ENCODE results near the gene DPT. TPM values are rescaled to one million over a fixed set of nuclear protein-coding genes. Genes with fewer than 3 reads are reported as not detected.

DPT gene
- total RNA-seq, 2 donors from 2014 or later: 4.7 to 15.4 TPM

DNA sequence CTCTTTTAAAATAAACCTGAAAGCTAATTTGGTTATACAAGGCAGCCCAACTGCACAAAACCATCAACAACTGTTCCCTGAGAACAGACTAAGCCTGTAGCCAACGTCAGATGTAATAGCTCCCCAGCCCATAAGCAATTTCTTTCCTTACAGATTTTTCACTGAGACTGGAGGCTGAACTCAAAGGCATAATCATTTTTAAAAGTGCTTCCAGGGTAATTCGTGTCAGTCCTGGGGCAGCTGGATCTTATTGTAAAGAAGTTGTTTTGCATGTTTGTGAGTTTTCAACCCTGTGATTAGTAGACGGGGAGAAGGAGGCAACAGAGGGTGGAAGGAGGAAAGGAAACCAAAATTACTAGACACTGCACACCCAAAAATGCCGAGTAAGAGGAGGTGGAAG, 3.2 kb downstream of the DPT start:
- intact Hi-C loops (cut with DNase I): no loop called here
- Histone ChIP-seq H3K4me3 (no peak overlapping the region), H3K4me1 (replicated peaks) (no peaks in the 10 kb centered on the region), H3K27ac (no peak overlapping the region), H3K9me3 (no peaks in the 10 kb centered on the region), H3K27me3 (replicated peaks; ENCODE audit: insufficient read depth) (no peaks in the 10 kb centered on the region), H3K36me3 (no peaks in the 10 kb centered on the region)
- no peak for DNase-seq (ENCODE audit: low spot score)
- TF ChIP-seq, protein P1, sequence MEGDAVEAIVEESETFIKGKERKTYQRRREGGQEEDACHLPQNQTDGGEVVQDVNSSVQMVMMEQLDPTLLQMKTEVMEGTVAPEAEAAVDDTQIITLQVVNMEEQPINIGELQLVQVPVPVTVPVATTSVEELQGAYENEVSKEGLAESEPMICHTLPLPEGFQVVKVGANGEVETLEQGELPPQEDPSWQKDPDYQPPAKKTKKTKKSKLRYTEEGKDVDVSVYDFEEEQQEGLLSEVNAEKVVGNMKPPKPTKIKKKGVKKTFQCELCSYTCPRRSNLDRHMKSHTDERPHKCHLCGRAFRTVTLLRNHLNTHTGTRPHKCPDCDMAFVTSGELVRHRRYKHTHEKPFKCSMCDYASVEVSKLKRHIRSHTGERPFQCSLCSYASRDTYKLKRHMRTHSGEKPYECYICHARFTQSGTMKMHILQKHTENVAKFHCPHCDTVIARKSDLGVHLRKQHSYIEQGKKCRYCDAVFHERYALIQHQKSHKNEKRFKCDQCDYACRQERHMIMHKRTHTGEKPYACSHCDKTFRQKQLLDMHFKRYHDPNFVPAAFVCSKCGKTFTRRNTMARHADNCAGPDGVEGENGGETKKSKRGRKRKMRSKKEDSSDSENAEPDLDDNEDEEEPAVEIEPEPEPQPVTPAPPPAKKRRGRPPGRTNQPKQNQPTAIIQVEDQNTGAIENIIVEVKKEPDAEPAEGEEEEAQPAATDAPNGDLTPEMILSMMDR (IDR thresholded peaks at IDR 0.05): no peak
- TF ChIP-seq POLR2A (IDR thresholded peaks at IDR 0.05) (no peak), POLR2AphosphoS5 (IDR thresholded peaks at IDR 0.05) (no peak)
- WGBS: 70% methylated on average over 4 of the region's 4 CpGs

DNA sequence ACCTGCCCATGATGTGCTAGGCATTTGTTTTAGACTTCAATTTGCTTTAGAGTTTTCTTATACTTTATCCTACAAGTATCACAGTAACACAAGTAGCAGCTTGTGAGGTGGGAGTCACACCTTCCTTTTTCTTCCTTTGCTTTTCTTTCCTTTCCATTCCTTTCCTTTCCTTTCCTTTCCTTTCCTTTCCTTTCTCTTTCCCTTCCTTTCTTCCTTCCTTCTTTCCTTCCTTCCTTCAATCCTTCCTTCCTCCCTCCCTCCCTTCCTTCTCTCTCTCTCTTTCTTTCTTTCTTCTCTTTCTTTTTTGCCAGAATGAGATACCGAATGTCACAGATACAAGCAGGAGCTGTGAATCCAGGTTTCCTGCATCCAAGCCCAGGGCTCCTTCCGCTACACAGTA, 3.9 kb downstream of the DPT start:
- H3K4me1 ChIP-seq (replicated peaks): no peaks in the 10 kb centered on the region
- H3K9me3 ChIP-seq: no peaks in the 10 kb centered on the region
- WGBS: 100% methylated on average over 2 of the region's 2 CpGs
- no peaks in the 10 kb centered on the region for H3K27me3 ChIP-seq (replicated peaks; ENCODE audit: insufficient read depth)
- H3K4me3 ChIP-seq: no peak overlapping the region
- no peaks in the 10 kb centered on the region for H3K36me3 ChIP-seq
- TF ChIP-seq, protein P1 (IDR thresholded peaks at IDR 0.05): no peak
- TF ChIP-seq POLR2A (IDR thresholded peaks at IDR 0.05) (no peak), POLR2AphosphoS5 (IDR thresholded peaks at IDR 0.05) (no peak)
- no peak for DNase-seq (ENCODE audit: low spot score)
- intact Hi-C loops (cut with DNase I): no loop called here
- H3K27ac ChIP-seq: no peak overlapping the region

DNA sequence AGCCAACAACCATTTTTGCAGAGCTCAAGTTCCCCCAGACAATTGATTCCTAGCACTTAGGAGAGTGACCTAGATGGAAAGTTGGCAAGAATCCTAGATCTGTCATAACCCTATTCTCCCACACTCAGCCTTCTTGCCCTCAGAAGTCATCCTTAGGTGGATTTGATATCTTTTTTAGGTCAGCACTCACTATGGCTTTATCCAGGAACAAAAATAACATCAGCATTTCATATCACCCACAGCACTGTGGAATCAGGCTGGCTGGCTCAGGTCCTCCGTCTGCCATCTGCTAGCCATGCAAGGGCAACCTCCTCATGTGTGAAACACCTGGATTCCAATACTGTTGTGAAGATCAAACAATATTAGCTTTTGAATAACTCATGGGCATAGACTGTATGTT, 6.0 kb downstream of the DPT start:
- H3K9me3 ChIP-seq: no peaks in the 10 kb centered on the region
- no peaks in the 10 kb centered on the region for H3K27me3 ChIP-seq (replicated peaks; ENCODE audit: insufficient read depth)
- no peaks in the 10 kb centered on the region for H3K36me3 ChIP-seq
- intact Hi-C loops (cut with DNase I): no loop called here
- DNase-seq (ENCODE audit: low spot score): no peak
- no peak overlapping the region for H3K4me3 ChIP-seq
- no peak for TF ChIP-seq POLR2A (IDR thresholded peaks at IDR 0.05)
- TF ChIP-seq, protein P1 (IDR thresholded peaks at IDR 0.05): no peak
- TF ChIP-seq POLR2AphosphoS5 (IDR thresholded peaks at IDR 0.05): no peak
- WGBS: 46% methylated on average over 1 of the region's 1 CpG
- no peak overlapping the region for H3K27ac ChIP-seq
- no peaks in the 10 kb centered on the region for H3K4me1 ChIP-seq (replicated peaks)

DNA sequence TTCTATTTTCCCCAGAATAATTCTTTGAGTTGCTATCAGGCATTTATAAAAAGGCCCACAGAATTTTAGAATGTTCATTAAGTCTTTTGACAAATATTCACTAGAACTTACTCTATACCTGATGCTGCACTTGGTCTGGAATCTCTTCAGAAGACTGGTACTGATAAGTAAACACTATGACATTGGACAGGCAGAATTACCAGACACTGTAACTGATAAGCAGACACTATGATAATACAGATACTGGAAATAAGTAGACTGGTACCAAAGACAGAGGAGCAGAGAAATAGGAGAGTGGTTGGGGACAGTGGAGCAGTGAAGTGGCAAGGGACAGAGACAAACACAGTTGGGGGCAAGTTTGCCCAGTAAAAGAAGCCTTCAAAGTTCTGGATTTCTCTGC, 8.2 kb downstream of the DPT start:
- Histone ChIP-seq H3K9me3 (no peaks in the 10 kb centered on the region), H3K4me3 (no peak overlapping the region), H3K4me1 (replicated peaks) (no peaks in the 10 kb centered on the region), H3K27me3 (replicated peaks; ENCODE audit: insufficient read depth) (no peaks in the 10 kb centered on the region), H3K36me3 (no peaks in the 10 kb centered on the region), H3K27ac (no peak overlapping the region)
- TF ChIP-seq, protein P1 (IDR thresholded peaks at IDR 0.05): no peak
- TF ChIP-seq POLR2AphosphoS5 (IDR thresholded peaks at IDR 0.05): no peak
- no peak for DNase-seq (ENCODE audit: low spot score)
- intact Hi-C loops (cut with DNase I): no loop called here

DNA sequence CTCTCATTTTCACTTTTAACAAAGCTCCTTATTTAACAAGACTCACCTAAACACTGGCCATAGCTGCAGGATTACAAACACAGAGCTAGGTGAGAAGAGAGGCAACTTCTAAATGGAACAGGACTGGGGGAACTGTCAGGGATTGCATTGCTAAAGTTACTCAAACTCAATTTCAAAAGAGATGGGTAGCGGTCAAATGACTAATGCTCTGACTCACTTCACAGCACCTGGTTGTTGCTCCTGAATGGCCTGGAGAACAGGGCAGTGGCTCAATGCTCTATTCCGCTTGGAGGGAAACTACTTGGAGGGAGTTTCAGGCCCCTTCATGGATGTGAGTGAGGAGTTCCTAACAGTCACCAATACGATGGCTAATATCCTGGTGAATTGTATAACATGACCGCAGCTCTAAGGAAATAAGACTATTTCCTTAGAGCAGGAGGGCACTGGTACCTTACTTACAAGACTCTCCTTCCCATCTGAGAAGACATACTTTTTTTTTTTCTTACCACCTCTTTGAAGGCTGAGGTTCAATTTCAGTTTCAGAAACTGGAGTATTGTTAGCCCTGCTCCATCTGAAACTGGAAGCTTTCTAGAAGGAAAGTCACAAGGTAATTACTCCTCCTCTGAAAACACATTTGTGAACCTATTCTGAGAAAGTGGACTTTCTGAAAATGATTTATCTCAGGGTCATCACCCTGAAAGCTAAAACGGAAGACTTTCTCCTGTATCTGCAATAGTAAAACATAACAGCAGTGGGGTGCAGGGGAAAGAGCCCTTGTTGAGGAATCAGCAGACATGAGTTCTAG, 9.5 kb downstream of the DPT start:
- 86% methylated on average over 5 of the region's 5 CpGs for WGBS
- H3K27me3 ChIP-seq (replicated peaks; ENCODE audit: insufficient read depth): no peaks in the 10 kb centered on the region
- no peaks in the 10 kb centered on the region for H3K9me3 ChIP-seq
- intact Hi-C loops (cut with DNase I): no loop called here
- H3K36me3 ChIP-seq: no peaks in the 10 kb centered on the region
- DNase-seq (ENCODE audit: low spot score): no peak
- TF ChIP-seq, protein P1 (IDR thresholded peaks at IDR 0.05): no peak
- TF ChIP-seq POLR2A (IDR thresholded peaks at IDR 0.05) (no peak), POLR2AphosphoS5 (IDR thresholded peaks at IDR 0.05) (no peak)
- H3K4me3 ChIP-seq: no peak overlapping the region
- H3K4me1 ChIP-seq (replicated peaks): no peaks in the 10 kb centered on the region
- no peak overlapping the region for H3K27ac ChIP-seq

Measured in prostate gland (tissue), 2 donors.